Kidney tubule cell (primary cell): Measurements from ENCODE around the gene OVCH2.
"Not testable (repeated sequence)": the region's sequence is repeated elsewhere in the genome, so short reads cannot be mapped to it uniquely, and the experiment has no call there.

ENCODE experiments used
- DNase-seq: peaks from one replicate; pipeline ENCODE4 v3.0.0-alpha.2; 2018; ENCODE audit warnings: low spot score

Gene OVCH2, protein sequence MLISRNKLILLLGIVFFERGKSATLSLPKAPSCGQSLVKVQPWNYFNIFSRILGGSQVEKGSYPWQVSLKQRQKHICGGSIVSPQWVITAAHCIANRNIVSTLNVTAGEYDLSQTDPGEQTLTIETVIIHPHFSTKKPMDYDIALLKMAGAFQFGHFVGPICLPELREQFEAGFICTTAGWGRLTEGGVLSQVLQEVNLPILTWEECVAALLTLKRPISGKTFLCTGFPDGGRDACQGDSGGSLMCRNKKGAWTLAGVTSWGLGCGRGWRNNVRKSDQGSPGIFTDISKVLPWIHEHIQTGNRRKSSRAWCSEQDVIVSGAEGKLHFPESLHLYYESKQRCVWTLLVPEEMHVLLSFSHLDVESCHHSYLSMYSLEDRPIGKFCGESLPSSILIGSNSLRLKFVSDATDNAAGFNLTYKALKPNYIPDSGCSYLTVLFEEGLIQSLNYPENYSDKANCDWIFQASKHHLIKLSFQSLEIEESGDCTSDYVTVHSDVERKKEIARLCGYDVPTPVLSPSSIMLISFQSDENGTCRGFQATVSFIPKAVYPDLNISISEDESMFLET

GRCh38 chr11:7706377-7706776, at the start of gene OVCH2:
TSS of gene OVCH2 (minus strand) at chr11:7706477. CDS start at chr11:7706394, 83 bp downstream.
- no peak for DNase-seq

DNA sequence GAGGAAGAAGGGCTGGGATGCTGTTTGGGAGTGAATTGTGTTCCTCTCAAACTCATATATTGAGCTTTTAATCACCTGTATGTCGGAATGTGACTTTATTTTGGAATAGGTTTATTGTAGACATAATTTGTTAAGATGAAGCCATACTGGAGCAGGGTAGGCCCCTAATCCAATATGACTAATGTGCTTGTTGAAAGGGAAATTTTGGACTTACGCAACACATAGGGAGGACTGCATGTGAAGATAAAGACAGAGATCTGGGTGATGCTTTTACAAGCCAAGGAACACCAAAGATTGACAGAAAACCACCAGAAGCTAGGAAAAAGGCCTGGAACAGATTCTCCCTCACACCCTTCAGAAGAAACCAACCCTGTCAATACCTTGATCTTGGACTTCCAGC, 43.2 kb upstream of the OVCH2 start:
- no peak for DNase-seq

DNA sequence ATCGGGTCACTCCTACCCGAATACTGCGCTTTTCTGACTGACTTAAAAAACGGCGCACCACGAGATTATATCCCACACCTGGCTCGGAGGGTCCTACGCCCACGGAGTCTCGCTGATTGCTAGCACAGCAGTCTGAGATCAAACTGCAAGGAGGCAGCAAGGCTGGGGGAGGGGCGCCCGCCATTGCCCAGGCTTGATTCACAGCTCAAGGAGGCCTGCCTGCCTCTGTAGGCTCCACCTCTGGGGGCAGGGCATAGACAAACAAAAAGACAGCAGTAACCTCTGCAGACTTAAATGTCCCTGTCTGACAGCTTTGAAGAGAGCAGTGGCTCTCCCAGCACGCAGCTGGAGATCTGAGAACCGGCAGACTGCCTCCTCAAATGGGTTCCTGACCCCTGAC, 28.5 kb upstream of the OVCH2 start:
- not testable (repeated sequence) for DNase-seq

GRCh38 chr11:7714786-7715185, 8.5 kb upstream of the OVCH2 start:
- no peak for DNase-seq

- no peak for DNase-seq
These were observed 2.5 kb downstream of the OVCH2 start for GRCh38 chr11:7703740-7704139.

DNA sequence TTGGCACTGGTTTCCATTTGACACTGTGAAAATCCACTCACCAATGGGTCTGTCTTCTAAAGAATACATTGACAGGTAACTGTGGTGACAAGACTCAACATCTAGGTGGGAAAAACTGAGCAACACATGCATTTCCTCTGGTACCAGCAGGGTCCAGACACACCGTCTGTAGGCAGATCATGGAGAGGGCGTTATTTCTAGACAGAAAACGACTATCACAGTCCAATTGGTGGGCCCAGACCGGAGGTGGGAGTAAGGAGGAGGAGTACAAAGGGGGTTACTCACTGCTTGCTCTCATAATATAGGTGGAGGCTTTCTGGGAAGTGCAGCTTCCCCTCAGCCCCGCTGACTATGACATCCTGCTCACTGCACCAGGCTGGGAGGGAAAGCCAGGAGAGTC, 9.9 kb downstream of the OVCH2 start:
- no peak for DNase-seq

DNA sequence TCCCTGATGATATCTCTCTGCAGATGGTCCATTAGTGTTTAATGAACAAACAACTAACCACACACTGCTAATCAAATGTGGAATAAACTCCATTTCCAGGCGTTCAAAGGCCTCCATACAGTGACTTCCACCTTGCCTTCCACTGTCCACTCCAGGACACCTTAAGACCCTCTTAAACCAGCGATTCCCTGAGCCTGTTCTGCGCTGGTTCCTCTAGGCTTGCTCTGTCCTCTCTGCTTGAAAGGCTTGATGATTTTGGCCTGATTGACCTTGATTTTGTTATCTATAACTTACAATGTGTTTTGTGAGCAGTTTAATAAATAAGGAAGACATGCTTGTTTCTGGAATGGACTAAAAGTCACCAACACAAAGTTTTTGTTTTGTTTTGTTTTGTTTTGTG, 12.0 kb downstream of the OVCH2 start:
- DNase-seq, result no peak

- peak; percentile 14 for DNase-seq
These were observed 13.9 kb downstream of the OVCH2 start for GRCh38 chr11:7692426-7692825.

DNA sequence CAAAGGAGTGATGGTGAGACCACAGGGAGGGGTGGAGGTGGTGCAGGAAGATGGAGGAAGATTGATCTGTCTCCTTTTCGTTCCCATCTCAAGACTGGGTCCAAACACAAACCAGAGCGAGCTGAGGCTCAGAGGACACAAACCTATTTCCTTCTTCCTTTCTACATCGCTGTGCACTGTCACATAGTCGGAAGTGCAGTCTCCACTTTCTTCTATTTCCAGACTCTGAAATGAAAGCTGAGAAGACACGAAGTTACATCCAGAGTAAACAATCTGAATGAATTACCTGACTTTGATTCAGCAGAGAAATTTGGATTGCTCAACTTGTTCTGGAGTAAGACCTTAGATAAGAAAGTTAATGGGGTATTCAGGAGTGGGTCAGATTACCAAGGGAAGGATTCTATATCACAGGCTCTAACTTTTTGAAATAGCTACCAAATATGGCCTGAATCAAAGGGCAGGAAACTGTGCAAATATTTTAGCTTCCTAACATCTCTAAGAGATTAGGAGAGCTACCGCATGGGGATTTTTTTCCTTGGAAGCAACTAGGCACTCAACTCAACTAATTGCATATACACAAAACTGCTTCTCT, 14.4 kb downstream of the OVCH2 start:
- no peak for DNase-seq

DNA sequence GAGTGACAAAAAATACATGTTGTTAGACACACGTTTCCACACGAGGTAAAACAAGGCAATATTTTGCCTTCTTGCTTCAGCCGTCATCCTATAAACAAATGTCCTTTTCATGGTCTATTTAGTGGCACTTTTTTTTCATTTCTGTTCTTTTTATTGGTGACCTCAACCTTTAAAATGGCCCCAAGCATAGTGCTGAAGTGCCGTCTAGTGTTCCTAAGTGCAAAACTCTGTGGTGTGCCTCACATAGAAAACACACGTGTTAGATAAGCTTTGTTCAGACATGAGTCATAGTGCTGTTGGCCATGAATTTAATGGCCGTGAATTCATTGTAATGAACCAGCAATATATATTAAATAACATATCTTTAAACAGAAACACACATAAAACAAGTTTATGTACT, 15.6 kb downstream of the OVCH2 start:
- DNase-seq, result peak; percentile 47

- DNase-seq, result peak; percentile 14
These were observed 17.0 kb downstream of the OVCH2 start for GRCh38 chr11:7689239-7689638.

- DNase-seq, result peak; percentile 42
These were observed 17.9 kb downstream of the OVCH2 start for GRCh38 chr11:7688238-7688826.

GRCh38 chr11:7687386-7687785, 18.9 kb downstream of the OVCH2 start:
- DNase-seq, result no peak

- DNase-seq, result no peak
These were observed 19.5 kb downstream of the OVCH2 start for GRCh38 chr11:7686761-7687160.

DNA sequence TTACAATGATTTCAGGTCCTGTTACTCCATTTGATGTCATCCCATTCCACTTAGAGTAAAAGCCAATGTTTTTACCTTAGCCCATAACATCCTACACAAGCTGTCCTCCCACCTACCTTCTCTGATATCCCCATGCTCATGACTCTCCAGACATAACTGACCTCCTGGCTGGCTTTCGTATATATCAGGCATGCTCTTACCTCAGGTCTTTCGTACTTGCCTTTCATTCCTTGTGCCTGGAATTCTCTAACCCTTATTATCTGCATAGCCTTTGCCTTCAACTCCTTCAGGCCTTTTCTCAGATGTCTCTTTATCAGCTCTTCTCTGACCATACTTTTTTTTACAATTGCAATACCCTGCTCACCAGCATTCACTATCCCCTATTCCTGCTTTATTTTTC, 22.7 kb downstream of the OVCH2 start:
- no peak for DNase-seq

DNA sequence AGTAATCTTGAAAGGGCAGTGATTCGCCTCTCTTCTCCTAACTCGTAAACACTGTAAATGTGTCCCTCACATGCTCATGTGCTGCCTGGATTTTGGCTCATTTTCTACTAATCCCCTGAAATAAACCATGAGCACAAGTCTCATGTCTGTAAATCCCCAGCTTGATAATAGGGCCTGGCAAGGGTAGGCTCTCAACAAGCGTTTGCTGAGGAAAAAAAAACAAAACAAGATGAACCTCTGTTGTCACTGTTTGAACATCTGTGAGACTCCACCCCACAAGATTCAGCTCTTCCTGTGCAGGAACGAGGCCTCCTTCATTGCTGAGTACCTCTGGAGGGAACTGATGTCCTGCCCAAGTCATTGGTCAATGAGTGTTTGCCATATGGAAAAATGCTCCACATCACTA, 28.5 kb downstream of the OVCH2 start:
- DNase-seq, result no peak

DNA sequence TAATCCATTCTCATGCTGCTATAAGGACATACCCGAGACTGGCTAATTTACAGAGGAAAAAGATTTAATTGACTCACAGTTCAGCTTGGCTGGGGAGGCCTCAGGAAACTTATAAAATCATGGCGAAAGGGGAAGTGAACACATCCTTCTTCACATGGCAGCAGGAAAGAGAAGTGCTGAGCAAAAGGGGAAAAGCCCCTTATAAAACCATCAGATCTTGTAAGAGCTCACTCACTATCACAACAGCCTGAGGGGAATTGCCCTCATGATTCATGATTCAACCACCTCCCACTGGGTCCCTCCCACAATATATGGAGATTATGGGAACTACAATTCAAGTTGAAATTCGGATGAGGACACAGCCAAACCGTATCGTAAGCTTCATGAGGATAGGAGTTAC, 29.2 kb downstream of the OVCH2 start:
- peak; percentile 44 for DNase-seq

GRCh38 chr11:7675631-7676030, 30.6 kb downstream of the OVCH2 start:
- DNase-seq, result no peak

DNA sequence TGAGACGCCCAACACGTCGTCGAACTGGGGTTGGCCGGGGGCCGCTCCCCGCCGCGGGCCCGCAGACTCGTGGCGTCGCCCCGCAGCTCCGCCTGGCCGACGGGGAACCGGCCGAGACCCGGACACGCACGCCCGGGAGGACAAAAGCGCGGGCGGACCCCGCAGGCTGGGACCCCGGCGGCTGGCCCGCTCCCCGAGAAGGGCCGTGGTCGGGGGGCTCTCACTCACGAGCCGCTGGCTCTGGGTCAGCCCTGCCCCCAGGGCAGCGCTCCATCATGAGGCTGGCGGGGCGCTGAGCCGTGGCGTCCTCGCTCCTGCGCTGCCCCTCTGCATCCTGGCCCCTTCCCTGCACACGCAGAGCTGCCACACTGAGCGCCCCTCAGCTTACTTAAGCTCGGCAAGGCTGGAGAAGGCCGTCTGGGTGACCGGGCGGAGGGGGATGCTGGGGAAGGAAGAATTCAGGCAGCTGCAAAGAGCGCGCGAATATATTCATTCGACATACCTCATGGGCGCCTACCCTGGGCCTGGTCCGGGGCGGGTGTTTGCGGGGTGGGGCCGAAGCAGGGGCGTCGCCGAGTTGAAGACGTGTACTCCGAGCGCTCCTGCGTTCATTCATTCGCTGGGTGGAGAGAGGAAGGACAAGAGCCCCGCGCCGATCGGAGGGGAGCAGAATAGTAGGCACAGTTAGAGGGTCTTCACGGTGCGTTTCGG, 32.4 kb downstream of the OVCH2 start:
- no peak for DNase-seq

- DNase-seq, result peak; percentile 38
These were observed 33.1 kb downstream of the OVCH2 start, which contains the start of gene CYB5R2 for GRCh38 chr11:7672960-7673723. TSS of gene CYB5R2 (minus strand) at chr11:7673500. CDS start at chr11:7672825, 675 bp downstream.

GRCh38 chr11:7672276-7672959, 33.9 kb downstream of the OVCH2 start:
- no peak for DNase-seq
